Psoas muscle (tissue), 8 donors: ENCODE results near the gene UPF2. TPM values are rescaled to one million over a fixed set of nuclear protein-coding genes. Genes with fewer than 3 reads are reported as not detected.

Experiments
- ATAC-seq, 4 donors: fragments of 200-7000 bp; cut with Tn5 transposase; one replicate each; pipeline ENCODE4 v1.9.1; 2020; ENCODE audit warnings: moderate library complexity in 3 of 4, mild to moderate bottlenecking in 2 of 4
- DNase-seq, 2 donors: peaks; one replicate each; pipeline ENCODE4 v3.0.0-alpha.2; 2020
- H3K27ac ChIP-seq: fragments of 200-600 bp; one replicate; pipeline ENCODE4 v1.8.0; 2022
- H3K27me3 ChIP-seq, 3 donors: fragments of 200-600 bp in 1 of 3; one replicate each; pipeline versions ENCODE4 v1.6.1 to v1.8.0; 2013 to 2022; ENCODE audit warnings: low read length in 2 of 3, mild to moderate bottlenecking in 2 of 3, moderate library complexity in 1 of 3; ENCODE audit not compliant: insufficient read depth in 3 of 3
- H3K36me3 ChIP-seq, 2 donors: fragments of 200-600 bp in 1 of 2; one replicate each; pipeline versions ENCODE4 v1.6.1 to v1.8.0; 2013 to 2022; ENCODE audit warnings: low read depth in 1 of 2, mild to moderate bottlenecking in 1 of 2, moderate library complexity in 1 of 2; ENCODE audit not compliant: insufficient read depth in 1 of 2
- H3K4me1 ChIP-seq: fragments of 200-600 bp; one replicate; pipeline ENCODE4 v1.8.0; 2022
- H3K4me3 ChIP-seq: fragments of 200-600 bp; one replicate; pipeline ENCODE4 v1.8.0; 2022; ENCODE audit warnings: mild to moderate bottlenecking
- H3K9me3 ChIP-seq: fragments of 200-600 bp; one replicate; pipeline ENCODE4 v1.8.0; 2022
- CTCF ChIP-seq: fragments of 200-600 bp; IDR thresholded peaks from one replicate; pipeline ENCODE4 v1.8.0; 2022; ENCODE audit warnings: antibody characterized with exemption
- WGBS, 3 donors: extraction: QIAGEN DNeasy Blood & Tissue Kit; methylation state at CpG; one replicate each; pipeline versions ENCODE4 v1.1.6 to v1.1.7; 2013; 5-methylcytosine and 5-hydroxymethylcytosine counted together
- intact Hi-C, 2 donors: fragments of 100-400 bp; cut with DNase I; formaldehyde crosslinking; loops; one replicate each; pipeline versions ENCODE4 v1.11.0 to v1.14.2; 2022
- polyA plus RNA-seq, 3 donors: library from polyadenylated mRNA; stranded (reverse); fragments of 200-250 nt; gene quantifications; one replicate each; pipeline ENCODE4 v1.2.3, GENCODE V29; 2013
- total RNA-seq, 4 donors: library from RNA; stranded (reverse); fragmentation: NEBNext Ultra II Directional in 2 of 4; extraction: Animal tissue kit (Norgen Biotek cat#: 25700) in 2 of 4; gene quantifications; one replicate each; pipeline versions ENCODE4 v1.2.1 to v1.2.4, GENCODE V29; 2021 to 2023
- donor health status: healthy with polysubstance abuse.
- donor health status: DM: no; HTN: no; CAD: no; lungs with moderate emphysema.
- donor health status: Bipolar disorder and iron deficiency.
- donor health status: healthy.
- donor health status: DM: yes; HTN: yes; CAD: no.
- donor health status: DM: no; HTN: no; CAD: no.
- donor health status: DM: no; HTN: no; CAD: no.
- donor health status: DM: yes; HTN: yes; CAD: no.

UPF2 gene
- total and polyA plus RNA-seq, 7 donors: 12.7 to 35.1 (median 23.6) TPM

DNA sequence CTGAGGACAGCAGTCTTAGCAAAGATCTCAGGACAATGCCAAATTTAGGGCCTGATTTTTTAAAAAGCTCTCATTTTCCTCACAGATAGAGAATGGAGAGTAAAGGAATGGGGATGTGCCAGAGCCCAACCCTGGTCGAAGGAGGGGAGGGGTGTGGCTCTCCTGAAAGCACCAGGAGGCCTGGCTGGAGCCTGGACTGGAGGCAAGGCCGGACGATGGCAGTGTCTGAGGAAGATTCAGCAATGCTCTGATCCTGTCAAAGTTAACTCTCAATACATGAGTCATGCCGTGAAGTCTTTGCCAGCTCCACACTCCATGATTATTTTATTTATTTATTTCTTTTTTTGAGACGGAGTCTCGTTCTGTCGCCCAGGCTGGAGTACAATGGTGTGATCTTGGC is 108.3 kb downstream of the UPF2 start:
- Histone ChIP-seq H3K27ac (no peak overlapping the region), H3K4me1 (no peaks in the 10 kb centered on the region), H3K27me3 (no peaks in the 10 kb centered on the region), H3K36me3 (peaks cover 23 to 85% of the 10 kb centered on the region in 2 donors), H3K4me3 (no peak overlapping the region), H3K9me3 (no peaks in the 10 kb centered on the region)
- DNase-seq (no peak), ATAC-seq (no peak)
- TF ChIP-seq CTCF: no peak
- 71 to 82% (median 80%) methylated on average over 7 of the region's 7 CpGs for WGBS, 3 donors
- intact Hi-C loops: no loop called here

- WGBS, 3 donors: 73 to 78% (median 73%) methylated on average over 3 of the region's 3 CpGs
- no peaks in the 10 kb centered on the region for H3K4me1 ChIP-seq
- ATAC-seq (no peak), DNase-seq (no peak)
- intact Hi-C loops: no loop called here
- no peak overlapping the region for H3K27ac ChIP-seq
- TF ChIP-seq CTCF: no peak
- H3K36me3 ChIP-seq: peaks cover 25 to 85% of the 10 kb centered on the region in 2 donors
- H3K27me3 ChIP-seq: no peaks in the 10 kb centered on the region
- H3K4me3 ChIP-seq: no peak overlapping the region
- H3K9me3 ChIP-seq: no peaks in the 10 kb centered on the region
Observed at GRCh38 chr10:11933577-11934223, 108.9 kb downstream of the UPF2 start.

DNA sequence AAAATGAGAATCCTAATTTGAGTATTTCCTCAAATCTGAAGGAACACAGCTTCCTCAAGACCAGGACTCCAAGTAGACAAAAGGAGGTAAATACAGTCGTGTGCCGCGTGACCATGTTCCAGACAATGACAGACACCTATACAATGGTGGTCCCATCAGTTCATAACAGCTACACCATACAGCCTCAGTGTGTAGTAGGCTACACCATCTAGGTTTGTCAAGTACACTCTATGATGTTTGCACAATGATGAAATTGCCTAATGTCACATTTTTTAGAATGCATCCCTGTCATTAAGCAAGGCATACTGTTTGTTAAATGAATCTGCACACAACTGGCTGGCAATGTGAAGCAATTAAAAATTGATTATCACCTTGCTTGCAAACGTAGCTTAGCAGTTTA is 111.6 kb downstream of the UPF2 start:
- DNase-seq (no peak), ATAC-seq (no peak)
- TF ChIP-seq CTCF: no peak
- intact Hi-C loops: no loop called here
- Histone ChIP-seq H3K4me3 (no peak overlapping the region), H3K9me3 (no peaks in the 10 kb centered on the region), H3K27ac (no peak overlapping the region), H3K36me3 (peaks cover 27 to 93% of the 10 kb centered on the region in 2 donors), H3K4me1 (no peaks in the 10 kb centered on the region), H3K27me3 (no peaks in the 10 kb centered on the region)
- WGBS, 3 donors: 92 to 96% (median 94%) methylated on average over 4 of the region's 4 CpGs

DNA sequence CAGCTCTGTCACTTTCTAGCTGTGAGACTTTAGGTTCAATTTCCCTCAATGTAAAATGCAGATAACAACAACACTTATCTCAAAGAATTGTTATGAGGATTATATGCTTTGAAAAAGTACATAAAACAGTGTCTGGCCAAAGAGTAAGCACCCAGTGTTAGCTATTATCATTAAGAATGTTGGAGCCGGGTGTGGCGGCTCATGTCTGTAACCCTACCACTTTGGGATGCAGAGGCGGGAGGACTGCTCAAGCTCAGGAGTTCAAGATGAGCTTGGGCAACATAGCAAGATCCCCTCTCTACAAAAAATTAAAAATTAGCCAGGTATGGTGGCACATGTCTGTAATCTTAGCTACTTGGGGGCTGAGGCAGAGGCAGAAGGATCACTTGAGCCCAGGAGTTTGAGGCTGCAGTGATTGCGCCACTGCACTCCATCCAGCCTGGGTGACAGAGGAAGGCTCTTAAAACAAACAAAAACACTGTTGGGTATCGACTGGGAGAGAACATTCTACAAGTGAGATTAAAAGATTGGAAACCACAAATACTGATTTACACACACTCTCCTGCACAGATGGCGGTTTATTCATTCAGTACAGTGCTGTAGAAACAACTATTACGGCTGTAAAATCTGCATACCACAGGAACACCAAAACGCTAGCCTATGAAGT is 112.2 kb downstream of the UPF2 start:
- Histone ChIP-seq H3K36me3 (peaks cover 30 to 93% of the 10 kb centered on the region in 2 donors), H3K27ac (no peak overlapping the region), H3K4me1 (no peaks in the 10 kb centered on the region), H3K4me3 (no peak overlapping the region), H3K9me3 (no peaks in the 10 kb centered on the region), H3K27me3 (no peaks in the 10 kb centered on the region)
- ATAC-seq (no peak), DNase-seq (no peak)
- no peak for TF ChIP-seq CTCF
- intact Hi-C loops: no loop called here
- WGBS, 3 donors: 94 to 96% (median 95%) methylated on average over 8 of the region's 8 CpGs
